B cell (primary cell): ENCODE data around the gene LAMP5.

Experiments
- EZH2 ChIP-seq: IDR thresholded peaks from 2 replicates; pipeline ENCODE4 v1.6.1; 2012; ENCODE audit warnings: borderline replicate concordance, low read depth, mild to moderate bottlenecking, moderate library complexity, low read length; ENCODE audit not compliant: insufficient read depth, poor library complexity, severe bottlenecking
- TF ChIP-seq, protein P1 (sequence below): fragments of 200-600 bp; IDR thresholded peaks from one replicate; pipeline ENCODE4 v1.8.0; 2022; ENCODE audit warnings: antibody characterized with exemption, mild to moderate bottlenecking

DNA sequence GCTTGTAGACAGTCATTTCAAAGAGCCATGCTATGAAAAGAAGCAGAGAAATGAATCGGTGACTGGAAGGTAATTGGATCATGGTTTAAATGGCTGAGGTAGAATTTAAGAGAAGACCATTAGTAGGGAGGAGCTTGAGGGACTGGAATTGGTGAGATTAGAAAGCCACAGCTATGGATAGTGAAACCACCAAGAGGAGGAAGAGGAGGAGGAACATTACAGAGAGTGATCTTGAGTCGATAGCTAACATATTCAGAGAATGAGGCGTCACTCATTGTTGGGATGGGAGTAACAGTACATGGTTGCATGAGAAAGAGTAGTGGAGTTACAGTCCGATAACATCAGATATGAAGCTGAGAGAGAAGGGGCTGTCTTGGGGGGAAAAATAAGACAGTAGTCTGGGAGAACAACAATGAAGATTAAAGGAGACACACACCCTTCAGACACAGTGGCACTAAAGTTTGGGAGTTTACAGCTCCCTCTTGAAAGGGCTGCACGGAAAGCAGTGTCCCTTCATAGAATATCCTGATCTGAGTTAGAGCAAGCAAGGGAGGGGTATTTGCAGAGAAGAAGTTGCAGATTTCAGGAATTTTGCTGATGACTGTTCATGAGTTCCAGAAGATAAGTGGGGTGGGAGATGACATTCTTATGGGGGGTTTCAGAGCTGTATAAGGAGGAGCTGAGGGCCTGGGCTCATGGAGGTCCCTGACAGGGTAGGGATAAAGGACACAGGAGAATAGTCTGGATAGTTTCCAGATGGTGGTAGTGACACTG, 15.1 kb upstream of the LAMP5 start:
- TF ChIP-seq, protein P1, sequence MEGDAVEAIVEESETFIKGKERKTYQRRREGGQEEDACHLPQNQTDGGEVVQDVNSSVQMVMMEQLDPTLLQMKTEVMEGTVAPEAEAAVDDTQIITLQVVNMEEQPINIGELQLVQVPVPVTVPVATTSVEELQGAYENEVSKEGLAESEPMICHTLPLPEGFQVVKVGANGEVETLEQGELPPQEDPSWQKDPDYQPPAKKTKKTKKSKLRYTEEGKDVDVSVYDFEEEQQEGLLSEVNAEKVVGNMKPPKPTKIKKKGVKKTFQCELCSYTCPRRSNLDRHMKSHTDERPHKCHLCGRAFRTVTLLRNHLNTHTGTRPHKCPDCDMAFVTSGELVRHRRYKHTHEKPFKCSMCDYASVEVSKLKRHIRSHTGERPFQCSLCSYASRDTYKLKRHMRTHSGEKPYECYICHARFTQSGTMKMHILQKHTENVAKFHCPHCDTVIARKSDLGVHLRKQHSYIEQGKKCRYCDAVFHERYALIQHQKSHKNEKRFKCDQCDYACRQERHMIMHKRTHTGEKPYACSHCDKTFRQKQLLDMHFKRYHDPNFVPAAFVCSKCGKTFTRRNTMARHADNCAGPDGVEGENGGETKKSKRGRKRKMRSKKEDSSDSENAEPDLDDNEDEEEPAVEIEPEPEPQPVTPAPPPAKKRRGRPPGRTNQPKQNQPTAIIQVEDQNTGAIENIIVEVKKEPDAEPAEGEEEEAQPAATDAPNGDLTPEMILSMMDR, result no peak
- TF ChIP-seq EZH2, result no peak
